ENCODE data around the gene FAM184B. TPM values are rescaled to one million over a fixed set of nuclear protein-coding genes. Genes with fewer than 3 reads are reported as not detected.
A peak's percentile ranks its signal among the peaks of the same experiment; 100 is the strongest.

Gene FAM184B
- total RNA-seq, 1 experiment from 2014 or later, result 0.07 TPM

GRCh38 chr4:17694552-17694951 lies 86.9 kb downstream of the FAM184B start (continued):
- no peak for TF ChIP-seq REST (IDR thresholded peaks at IDR 0.05; ENCODE audit: low read depth)
- no peak for TF ChIP-seq EZH2 (IDR thresholded peaks at IDR 0.05)

- intact Hi-C loops (cut with micrococcal nuclease), result no loop called here
These were observed 90.5 kb downstream of the FAM184B start for GRCh38 chr4:17690898-17691297.

More at GRCh38 chr4:17690898-17691297, 90.5 kb downstream of the FAM184B start:
- RAD21 ChIA-PET (ENCODE audit: low non-redundant PET in 1 of 2, low total read pairs in 2 of 2, uncharacterized antibody in 2 of 2, unreplicated experiment in 2 of 2), result no interaction called here
- Histone ChIP-seq H3K27me3 (ENCODE audit: insufficient read depth, low read length) (no peaks in the 10 kb centered on the region), H3K36me3 (ENCODE audit: control insufficient read depth in 1 of 2, insufficient read depth in 2 of 2, low read length in 2 of 2) (no peaks in the 10 kb centered on the region), H3K9me3 (ENCODE audit: control insufficient read depth in 1 of 2, insufficient read depth in 1 of 2, low read depth in 1 of 2, low read length in 2 of 2) (no peaks in the 10 kb centered on the region), H3K9me2 (ENCODE audit: insufficient read depth) (no peaks in the 10 kb centered on the region), H3K4me3 (replicated peaks in 1 of 2; ENCODE audit: low read depth in 1 of 2, low read length in 2 of 2) (no peak overlapping the region), H3K4me2 (ENCODE audit: low read length) (peak overlapping the region; percentile 37), H3K79me2 (ENCODE audit: insufficient read depth, low read length) (no peaks in the 10 kb centered on the region), H2AFZ (ENCODE audit: low read depth, low read length, poor library complexity, severe bottlenecking) (no peak overlapping the region), H3K4me1 (ENCODE audit: control insufficient read depth in 1 of 2, insufficient read depth in 2 of 2, low read length in 2 of 2) (peaks cover 0 to 13% of the 10 kb centered on the region in 2 experiments; a peak in 3 of 4 replicates), H3K9ac (ENCODE audit: low read length) (no peak overlapping the region), H3K27ac (ENCODE audit: low read depth, low read length) (no peak overlapping the region), H4K20me1 (ENCODE audit: insufficient read depth) (no peaks in the 10 kb centered on the region)
- ATAC-seq (peak; percentile 80), DNase-seq (ENCODE audit: low read depth, low spot score) (peak; percentile 48)
- BruUV-seq (replicated peaks), result no TSS peak
- CTCF ChIA-PET, result no interaction called here
- POLR2A ChIA-PET, result no interaction called here
- no peak for TF ChIP-seq REST (IDR thresholded peaks at IDR 0.05; ENCODE audit: low read depth)
- TF ChIP-seq SP1 (IDR thresholded peaks at IDR 0.05; ENCODE audit: low read depth), result peak; percentile 41
- no peak for TF ChIP-seq YY1 (IDR thresholded peaks at IDR 0.05; ENCODE audit: extremely low read depth, insufficient replicate concordance, low read depth, low read length)
- no peak for TF ChIP-seq FOSL1 (IDR thresholded peaks at IDR 0.05; ENCODE audit: low read depth)
- TF ChIP-seq ATF3 (IDR thresholded peaks at IDR 0.05), result peak; percentile 39; the same call in 1 of the 2 replicates
- no peak for TF ChIP-seq POLR2A (IDR thresholded peaks at IDR 0.05; ENCODE audit: borderline replicate concordance, extremely low read depth, insufficient read depth, insufficient read length)

All from HCT116 (cell line).